HepG2 (cell line): ENCODE data around the gene ABTB2. TPM values are rescaled to one million over a fixed set of nuclear protein-coding genes. Genes with fewer than 3 reads are reported as not detected.

Experiments
- ASH2L ChIP-seq: fragments of 300-600, 200-600 bp; sonication (generic); IDR thresholded peaks from 2 replicates; pipeline ENCODE4 v1.7.0; 2017; ENCODE audit warnings: low read depth, mild to moderate bottlenecking, moderate library complexity, mixed read lengths, low read length; ENCODE audit not compliant: insufficient read length
- CENPT ChIP-seq: sonication (generic); formaldehyde crosslinking; IDR thresholded peaks from 2 replicates; pipeline ENCODE4 v1.8.0; 2022; ENCODE audit warnings: low read depth, mild to moderate bottlenecking, moderate library complexity, missing genetic modification reagents
- EED ChIP-seq: sonication (generic); formaldehyde crosslinking; IDR thresholded peaks from 2 replicates; pipeline ENCODE4 v1.5.0; 2020; ENCODE audit warnings: mild to moderate bottlenecking, missing genetic modification reagents
- FOXO1 ChIP-seq: sonication (generic); formaldehyde crosslinking; IDR thresholded peaks from 2 replicates; pipeline ENCODE4 v1.4.0; 2020; ENCODE audit warnings: missing genetic modification reagents
- MXD1 ChIP-seq: sonication (generic); formaldehyde crosslinking; IDR thresholded peaks from 2 replicates; pipeline ENCODE4 v1.4.0; 2020; ENCODE audit warnings: mild to moderate bottlenecking, missing genetic modification reagents
- RARA ChIP-seq: IDR thresholded peaks from 2 replicates; pipeline ENCODE4 v1.6.1; 2016; ENCODE audit warnings: missing genetic modification reagents, missing compliant biosample characterization
- SATB2 ChIP-seq: sonication (generic); formaldehyde crosslinking; IDR thresholded peaks from 2 replicates; pipeline ENCODE4 v1.5.0; 2020; ENCODE audit warnings: missing genetic modification reagents
- ZNF256 ChIP-seq: sonication (generic); formaldehyde crosslinking; conservative IDR thresholded peaks from 2 replicates; pipeline ENCODE4 v1.4.0; 2020; ENCODE audit warnings: missing genetic modification reagents
- ZNF430 ChIP-seq: sonication (generic); formaldehyde crosslinking; IDR thresholded peaks from 2 replicates; pipeline ENCODE4 v1.9.0; 2021; ENCODE audit warnings: mild to moderate bottlenecking, missing genetic modification reagents
- ZNF468 ChIP-seq: sonication (generic); formaldehyde crosslinking; IDR thresholded peaks from 2 replicates; pipeline ENCODE4 v1.8.0; 2022; ENCODE audit warnings: mild to moderate bottlenecking, moderate library complexity, missing genetic modification reagents
- ZNF687 ChIP-seq: sonication (generic); formaldehyde crosslinking; IDR thresholded peaks from 2 replicates; pipeline ENCODE4 v1.5.1; 2020; ENCODE audit warnings: mild to moderate bottlenecking, missing genetic modification reagents, moderate library complexity
- ZNF792 ChIP-seq: IDR thresholded peaks from 2 replicates; pipeline ENCODE4 v1.6.1; 2016
- polyA plus RNA-seq, 8 experiments: library from polyadenylated mRNA; depleted of rRNA in 3 of 8; stranded (reverse) in 7 of 8; unstranded in 1 of 8; fragments of >200 nt; fragmentation: Illumina TruSeq in 4 of 8; extraction: Trizol in 4 of 8; gene quantifications; 2 replicates each; pipeline versions ENCODE4 v1.2.1 to v1.2.3, GENCODE V29; 2011 to 2016; ENCODE audit warnings: low read depth in 4 of 8, missing spikeins in 1 of 8, mixed read lengths in 1 of 8; ENCODE audit not compliant: insufficient read depth in 1 of 8
- total RNA-seq, 5 experiments: library from RNA; depleted of rRNA; stranded (reverse); fragments of >200 nt; fragmentation: Illumina TruSeq; extraction: Trizol; gene quantifications; 2 replicates each; pipeline ENCODE4 v1.2.3, GENCODE V29; 2016; ENCODE audit warnings: low read depth in 1 of 5
- TF ChIP-seq, protein P1 (sequence below): sonication (generic); formaldehyde crosslinking; IDR thresholded peaks from 2 replicates; pipeline ENCODE4 v1.4.0; 2020; ENCODE audit warnings: low read depth, mild to moderate bottlenecking, missing genetic modification reagents
- TF ChIP-seq, protein P2 (sequence below): sonication (generic); formaldehyde crosslinking; IDR thresholded peaks from 2 replicates; pipeline ENCODE4 v1.4.0; 2020; ENCODE audit warnings: missing genetic modification reagents
- TF ChIP-seq, protein P3 (sequence below): sonication (generic); formaldehyde crosslinking; IDR thresholded peaks from 2 replicates; pipeline ENCODE4 v1.5.0; 2020; ENCODE audit warnings: mild to moderate bottlenecking, missing genetic modification reagents
- TF ChIP-seq, protein P4 (sequence below): sonication (generic); formaldehyde crosslinking; conservative IDR thresholded peaks from 2 replicates; pipeline ENCODE4 v1.8.0; 2022; ENCODE audit warnings: low read depth, missing genetic modification reagents

The ABTB2 gene
- total and polyA plus RNA-seq, 2 of the 13 experiments (the other 11 are each of a cell fraction or from before 2014, with no cell fraction given) = 5.1 to 15.4 TPM

DNA sequence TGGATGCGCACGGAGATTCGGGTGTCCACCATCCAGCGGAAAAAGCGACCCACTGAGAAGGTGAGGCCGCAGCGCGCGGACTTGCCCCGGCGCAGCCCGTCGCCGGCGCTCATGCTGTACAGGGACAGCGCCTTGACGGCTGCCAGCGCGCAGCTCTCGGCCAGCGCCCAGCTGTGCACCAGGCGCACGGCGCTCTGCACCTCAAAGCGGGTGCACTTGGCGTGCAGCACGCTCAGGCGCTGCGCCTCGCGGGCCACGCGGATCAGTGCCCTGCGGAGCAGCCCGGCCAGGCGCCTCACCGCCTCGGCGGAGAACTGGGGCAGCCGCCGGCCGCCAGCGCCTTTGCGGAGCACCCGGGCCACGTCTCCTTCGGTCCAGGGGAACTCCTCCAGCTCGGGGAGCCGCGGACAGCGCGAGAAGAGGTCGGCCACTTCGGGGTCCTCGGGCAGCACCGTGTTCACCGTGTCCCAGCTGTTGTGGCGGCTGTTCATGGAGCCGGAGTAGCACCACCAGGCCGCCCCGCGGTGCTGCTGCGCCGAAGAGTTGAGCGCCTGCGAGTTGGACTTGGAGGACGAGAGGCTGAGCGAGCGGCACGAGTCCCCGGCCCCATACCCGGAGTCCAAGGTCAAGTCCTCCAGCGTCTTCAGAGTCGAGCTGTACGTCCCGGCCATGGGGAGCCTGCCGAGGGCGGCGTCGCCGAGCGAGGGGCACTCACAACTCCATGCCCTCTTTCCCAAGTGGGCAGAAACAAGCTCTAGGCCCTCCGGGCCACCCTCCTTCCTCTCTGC, 703 bp downstream of the ABTB2 start (continued):
- TF ChIP-seq, protein P1, sequence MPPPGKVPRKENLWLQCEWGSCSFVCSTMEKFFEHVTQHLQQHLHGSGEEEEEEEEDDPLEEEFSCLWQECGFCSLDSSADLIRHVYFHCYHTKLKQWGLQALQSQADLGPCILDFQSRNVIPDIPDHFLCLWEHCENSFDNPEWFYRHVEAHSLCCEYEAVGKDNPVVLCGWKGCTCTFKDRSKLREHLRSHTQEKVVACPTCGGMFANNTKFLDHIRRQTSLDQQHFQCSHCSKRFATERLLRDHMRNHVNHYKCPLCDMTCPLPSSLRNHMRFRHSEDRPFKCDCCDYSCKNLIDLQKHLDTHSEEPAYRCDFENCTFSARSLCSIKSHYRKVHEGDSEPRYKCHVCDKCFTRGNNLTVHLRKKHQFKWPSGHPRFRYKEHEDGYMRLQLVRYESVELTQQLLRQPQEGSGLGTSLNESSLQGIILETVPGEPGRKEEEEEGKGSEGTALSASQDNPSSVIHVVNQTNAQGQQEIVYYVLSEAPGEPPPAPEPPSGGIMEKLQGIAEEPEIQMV = no peak; the same call in 1 of the 2 replicates
- TF ChIP-seq SATB2 (CRISPR knock-in tag) = 0 out of 2 replicates have a peak, but pooled peaks have one; percentile 45
- 0 out of 2 replicates have a peak, but pooled peaks have one; percentile 8 for TF ChIP-seq FOXO1 (CRISPR knock-in tag)
- TF ChIP-seq MXD1 (CRISPR knock-in tag) = peak; percentile 24; the same call in 1 of the 2 replicates
- TF ChIP-seq ASH2L = peak; percentile 22
- TF ChIP-seq, protein P2, sequence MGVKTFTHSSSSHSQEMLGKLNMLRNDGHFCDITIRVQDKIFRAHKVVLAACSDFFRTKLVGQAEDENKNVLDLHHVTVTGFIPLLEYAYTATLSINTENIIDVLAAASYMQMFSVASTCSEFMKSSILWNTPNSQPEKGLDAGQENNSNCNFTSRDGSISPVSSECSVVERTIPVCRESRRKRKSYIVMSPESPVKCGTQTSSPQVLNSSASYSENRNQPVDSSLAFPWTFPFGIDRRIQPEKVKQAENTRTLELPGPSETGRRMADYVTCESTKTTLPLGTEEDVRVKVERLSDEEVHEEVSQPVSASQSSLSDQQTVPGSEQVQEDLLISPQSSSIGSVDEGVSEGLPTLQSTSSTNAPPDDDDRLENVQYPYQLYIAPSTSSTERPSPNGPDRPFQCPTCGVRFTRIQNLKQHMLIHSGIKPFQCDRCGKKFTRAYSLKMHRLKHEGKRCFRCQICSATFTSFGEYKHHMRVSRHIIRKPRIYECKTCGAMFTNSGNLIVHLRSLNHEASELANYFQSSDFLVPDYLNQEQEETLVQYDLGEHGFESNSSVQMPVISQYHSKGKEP (CRISPR knock-in tag) = 0 out of 2 replicates have a peak, but pooled peaks have one; percentile 27
- TF ChIP-seq, protein P3, sequence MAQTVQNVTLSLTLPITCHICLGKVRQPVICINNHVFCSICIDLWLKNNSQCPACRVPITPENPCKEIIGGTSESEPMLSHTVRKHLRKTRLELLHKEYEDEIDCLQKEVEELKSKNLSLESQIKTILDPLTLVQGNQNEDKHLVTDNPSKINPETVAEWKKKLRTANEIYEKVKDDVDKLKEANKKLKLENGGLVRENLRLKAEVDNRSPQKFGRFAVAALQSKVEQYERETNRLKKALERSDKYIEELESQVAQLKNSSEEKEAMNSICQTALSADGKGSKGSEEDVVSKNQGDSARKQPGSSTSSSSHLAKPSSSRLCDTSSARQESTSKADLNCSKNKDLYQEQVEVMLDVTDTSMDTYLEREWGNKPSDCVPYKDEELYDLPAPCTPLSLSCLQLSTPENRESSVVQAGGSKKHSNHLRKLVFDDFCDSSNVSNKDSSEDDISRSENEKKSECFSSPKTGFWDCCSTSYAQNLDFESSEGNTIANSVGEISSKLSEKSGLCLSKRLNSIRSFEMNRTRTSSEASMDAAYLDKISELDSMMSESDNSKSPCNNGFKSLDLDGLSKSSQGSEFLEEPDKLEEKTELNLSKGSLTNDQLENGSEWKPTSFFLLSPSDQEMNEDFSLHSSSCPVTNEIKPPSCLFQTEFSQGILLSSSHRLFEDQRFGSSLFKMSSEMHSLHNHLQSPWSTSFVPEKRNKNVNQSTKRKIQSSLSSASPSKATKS (CRISPR knock-in tag) = no peak; the same call in 1 of the 2 replicates
- TF ChIP-seq ZNF687 (CRISPR knock-in tag) = peak; percentile 95
- TF ChIP-seq EED (CRISPR knock-in tag) = 0 out of 2 replicates have a peak, but pooled peaks have one; percentile 39
- TF ChIP-seq CENPT (CRISPR knock-in tag) = peak; percentile 59; the same call in 1 of the 2 replicates
- TF ChIP-seq ZNF430 (CRISPR knock-in tag) = no peak; the same call in 1 of the 2 replicates
- TF ChIP-seq ZNF256 = no peak
- 0 out of 2 replicates have a peak, but pooled peaks have one; percentile 23 for TF ChIP-seq ZNF792 (CRISPR knock-in tag)
- TF ChIP-seq RARA (CRISPR knock-in tag) = 0 out of 2 replicates have a peak, but pooled peaks have one; percentile 3
- TF ChIP-seq ZNF468 (CRISPR knock-in tag) = 0 out of 2 replicates have a peak, but pooled peaks have one; percentile 58
- TF ChIP-seq, protein P4, sequence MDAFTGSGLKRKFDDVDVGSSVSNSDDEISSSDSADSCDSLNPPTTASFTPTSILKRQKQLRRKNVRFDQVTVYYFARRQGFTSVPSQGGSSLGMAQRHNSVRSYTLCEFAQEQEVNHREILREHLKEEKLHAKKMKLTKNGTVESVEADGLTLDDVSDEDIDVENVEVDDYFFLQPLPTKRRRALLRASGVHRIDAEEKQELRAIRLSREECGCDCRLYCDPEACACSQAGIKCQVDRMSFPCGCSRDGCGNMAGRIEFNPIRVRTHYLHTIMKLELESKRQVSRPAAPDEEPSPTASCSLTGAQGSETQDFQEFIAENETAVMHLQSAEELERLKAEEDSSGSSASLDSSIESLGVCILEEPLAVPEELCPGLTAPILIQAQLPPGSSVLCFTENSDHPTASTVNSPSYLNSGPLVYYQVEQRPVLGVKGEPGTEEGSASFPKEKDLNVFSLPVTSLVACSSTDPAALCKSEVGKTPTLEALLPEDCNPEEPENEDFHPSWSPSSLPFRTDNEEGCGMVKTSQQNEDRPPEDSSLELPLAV = 0 out of 2 replicates have a peak, but pooled peaks have one; percentile 18
